WTC11 (cell line): ENCODE data around the gene RHBDD3. TPM values are rescaled to one million over a fixed set of nuclear protein-coding genes. Genes with fewer than 3 reads are reported as not detected.

ENCODE experiments used
- ATAC-seq: fragments of 200-7000 bp; cut with Tn5 transposase; 2 replicates; pipeline ENCODE4 v1.10.0; 2021; ENCODE audit warnings: mild to moderate bottlenecking, moderate library complexity
- CTCF ChIA-PET: fragments of 300-600 bp; sonication (Branson Sonifier 250); formaldehyde crosslinking; loops from one replicate; lab custom pipeline; 2021; ENCODE audit warnings: antibody characterized with exemption; lab: Charles Lee
- POLR2A ChIA-PET: fragments of 350-600 bp; sonication (Branson Sonifier 250); formaldehyde crosslinking; loops from one replicate; lab custom pipeline; 2021; ENCODE audit warnings: antibody characterized with exemption; lab: Charles Lee
- DNase-seq: peaks from one replicate; pipeline ENCODE4 v3.0.0; 2021; ENCODE audit warnings: low spot score
- H3K27ac Mint-ChIP-seq: 2 replicates; pipeline ENCODE4 v1.8.0; 2021; ENCODE audit warnings: mixed read lengths
- H3K27me3 Mint-ChIP-seq: 2 replicates; pipeline ENCODE4 v1.8.0; 2021; ENCODE audit warnings: low read depth, mild to moderate bottlenecking, moderate library complexity, mixed read lengths
- H3K36me3 Mint-ChIP-seq: 2 replicates; pipeline ENCODE4 v1.8.0; 2021; ENCODE audit warnings: mixed read lengths
- H3K4me1 Mint-ChIP-seq: 2 replicates; pipeline ENCODE4 v1.8.0; 2022; ENCODE audit warnings: mixed read lengths
- H3K4me3 Mint-ChIP-seq: 2 replicates; pipeline ENCODE4 v1.8.0; 2021; ENCODE audit warnings: mild to moderate bottlenecking, moderate library complexity, mixed read lengths
- H3K9me3 Mint-ChIP-seq: 2 replicates; pipeline ENCODE4 v1.8.0; 2021; ENCODE audit warnings: mixed read lengths
- ELF4 ChIP-seq: sonication (generic); formaldehyde crosslinking; IDR thresholded peaks from 2 replicates; pipeline ENCODE4 v1.8.1; 2022; ENCODE audit warnings: low read depth, mild to moderate bottlenecking, moderate library complexity, missing genetic modification reagents
- FOXK1 ChIP-seq: sonication (generic); formaldehyde crosslinking; IDR thresholded peaks from 2 replicates; pipeline ENCODE4 v1.8.0; 2022; ENCODE audit warnings: mild to moderate bottlenecking, moderate library complexity, missing genetic modification reagents
- FOXP1 ChIP-seq: sonication (generic); formaldehyde crosslinking; IDR thresholded peaks from 2 replicates; pipeline ENCODE4 v1.8.0; 2022; ENCODE audit warnings: missing genetic modification reagents, mild to moderate bottlenecking, moderate library complexity, borderline replicate concordance
- IRF2 ChIP-seq: sonication (generic); formaldehyde crosslinking; IDR thresholded peaks from 2 replicates; pipeline ENCODE4 v1.8.0; 2022; ENCODE audit warnings: low read depth, missing genetic modification reagents, borderline replicate concordance
- MYBL2 ChIP-seq: sonication (generic); formaldehyde crosslinking; IDR thresholded peaks from 2 replicates; pipeline ENCODE4 v1.8.1; 2023; ENCODE audit warnings: mild to moderate bottlenecking, moderate library complexity, missing genetic modification reagents
- NFATC4 ChIP-seq: fragments of 250-450 bp; sonication (Bioruptor Pico); IDR thresholded peaks from 2 replicates; pipeline ENCODE4 v1.9.0; 2021; ENCODE audit warnings: mild to moderate bottlenecking
- NFYB ChIP-seq: sonication (generic); formaldehyde crosslinking; conservative IDR thresholded peaks from 2 replicates; pipeline ENCODE4 v1.8.0; 2022; ENCODE audit warnings: low read depth, missing genetic modification reagents
- TEAD4 ChIP-seq: sonication (generic); formaldehyde crosslinking; IDR thresholded peaks from 2 replicates; pipeline ENCODE4 v1.8.0; 2022; ENCODE audit warnings: mild to moderate bottlenecking, missing genetic modification reagents
- ZNF138 ChIP-seq: sonication (generic); formaldehyde crosslinking; conservative IDR thresholded peaks from 2 replicates; pipeline ENCODE4 v1.8.1; 2022; ENCODE audit warnings: mild to moderate bottlenecking, moderate library complexity, missing genetic modification reagents
- total RNA-seq: library from RNA; stranded (reverse); gene quantifications from 3 replicates; pipeline ENCODE4 v1.2.3, GENCODE V29; 2021
- TF ChIP-seq, protein P1 (sequence below): sonication (generic); formaldehyde crosslinking; conservative IDR thresholded peaks from 2 replicates; pipeline ENCODE4 v1.8.1; 2023; ENCODE audit warnings: mild to moderate bottlenecking, low read depth, missing genetic modification reagents, moderate library complexity

Gene RHBDD3
- total RNA-seq, 1 experiment from 2014 or later: 77.9 TPM

DNA sequence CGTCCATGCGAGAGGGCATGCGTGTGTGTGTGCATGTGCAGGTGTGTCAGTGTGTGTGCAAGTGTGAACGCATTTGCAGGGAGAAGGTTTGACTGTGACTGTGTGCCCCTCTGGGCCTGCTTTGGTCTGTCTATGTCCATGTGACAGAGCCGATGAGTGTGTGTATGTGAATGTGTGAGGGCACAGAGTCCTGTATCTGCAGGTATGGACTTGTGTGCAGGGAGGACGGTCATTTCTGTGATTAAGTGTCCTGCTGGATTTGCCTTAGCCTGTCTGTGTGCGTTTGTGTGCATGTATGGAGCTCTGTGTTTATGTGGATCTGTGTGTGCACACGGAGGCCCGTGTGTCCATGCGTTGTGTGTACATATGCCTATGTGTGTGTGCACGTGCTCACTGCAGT, 56.7 kb downstream of the RHBDD3 start:
- DNase-seq: no peak
- ATAC-seq: no peak
- H3K4me3 Mint-ChIP-seq: no peak overlapping the region
- H3K27ac Mint-ChIP-seq: peak overlapping the region; percentile 67
- peaks cover 26% of the 10 kb centered on the region for H3K4me1 Mint-ChIP-seq
- no peaks in the 10 kb centered on the region; the same call in 1 of the 2 replicates for H3K27me3 Mint-ChIP-seq
- ChIA-PET POLR2A (no interaction called here), CTCF (interaction anchor here (1.9 to 3.2 kb wide), 2 partner anchors 34 to 57 kb away, joined by 5 to 17 read pairs; no protein-coding TSS in a partner anchor)
- no peaks in the 10 kb centered on the region for H3K36me3 Mint-ChIP-seq
- TF ChIP-seq MYBL2 (CRISPR knock-in tag): no peak
- TF ChIP-seq NFATC4 (CRISPR knock-in tag): no peak
- TF ChIP-seq TEAD4 (CRISPR knock-in tag): no peak
- TF ChIP-seq FOXK1: no peak
- TF ChIP-seq FOXP1 (CRISPR knock-in tag): no peak
- no peak for TF ChIP-seq ELF4 (CRISPR knock-in tag)
- TF ChIP-seq ZNF138 (CRISPR knock-in tag): no peak
- TF ChIP-seq, protein P1, sequence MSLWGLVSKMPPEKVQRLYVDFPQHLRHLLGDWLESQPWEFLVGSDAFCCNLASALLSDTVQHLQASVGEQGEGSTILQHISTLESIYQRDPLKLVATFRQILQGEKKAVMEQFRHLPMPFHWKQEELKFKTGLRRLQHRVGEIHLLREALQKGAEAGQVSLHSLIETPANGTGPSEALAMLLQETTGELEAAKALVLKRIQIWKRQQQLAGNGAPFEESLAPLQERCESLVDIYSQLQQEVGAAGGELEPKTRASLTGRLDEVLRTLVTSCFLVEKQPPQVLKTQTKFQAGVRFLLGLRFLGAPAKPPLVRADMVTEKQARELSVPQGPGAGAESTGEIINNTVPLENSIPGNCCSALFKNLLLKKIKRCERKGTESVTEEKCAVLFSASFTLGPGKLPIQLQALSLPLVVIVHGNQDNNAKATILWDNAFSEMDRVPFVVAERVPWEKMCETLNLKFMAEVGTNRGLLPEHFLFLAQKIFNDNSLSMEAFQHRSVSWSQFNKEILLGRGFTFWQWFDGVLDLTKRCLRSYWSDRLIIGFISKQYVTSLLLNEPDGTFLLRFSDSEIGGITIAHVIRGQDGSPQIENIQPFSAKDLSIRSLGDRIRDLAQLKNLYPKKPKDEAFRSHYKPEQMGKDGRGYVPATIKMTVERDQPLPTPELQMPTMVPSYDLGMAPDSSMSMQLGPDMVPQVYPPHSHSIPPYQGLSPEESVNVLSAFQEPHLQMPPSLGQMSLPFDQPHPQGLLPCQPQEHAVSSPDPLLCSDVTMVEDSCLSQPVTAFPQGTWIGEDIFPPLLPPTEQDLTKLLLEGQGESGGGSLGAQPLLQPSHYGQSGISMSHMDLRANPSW (CRISPR knock-in tag): no peak
- TF ChIP-seq IRF2: no peak
- TF ChIP-seq NFYB (CRISPR knock-in tag): no peak
- H3K9me3 Mint-ChIP-seq: no peaks in the 10 kb centered on the region

Other genes with a start within 250 kb of the RHBDD3 start
- gene C22orf31, start 206.2 kb downstream of the RHBDD3 start, total RNA-seq: not detected in 3 replicates
- gene KREMEN1, start 194.9 kb downstream of the RHBDD3 start, total RNA-seq: 4.1 to 5.8 TPM (median 5.4 TPM) in 3 replicates
- 6.0 to 8.6 TPM (median 6.1 TPM) in 3 replicates for gene EMID1, start 62.1 kb downstream of the RHBDD3 start, total RNA-seq
- 377 to 400 TPM (median 384 TPM) in 3 replicates for gene EWSR1, start 287 bp upstream of the RHBDD3 start, total RNA-seq
- gene GAS2L1, start 38.7 kb upstream of the RHBDD3 start, total RNA-seq: 15.3 to 19.9 TPM (median 15.6 TPM) in 3 replicates
- gene RASL10A, start 47.7 kb upstream of the RHBDD3 start, total RNA-seq: 1.1 to 1.6 TPM (median 1.6 TPM) in 3 replicates
- gene AP1B1, start 120.6 kb upstream of the RHBDD3 start, total RNA-seq: 68.9 to 77.9 TPM (median 71.6 TPM) in 3 replicates
- gene RFPL1, start 170.6 kb upstream of the RHBDD3 start, total RNA-seq: not detected in 3 replicates
- gene NEFH, start 212.2 kb upstream of the RHBDD3 start, total RNA-seq: 2.6 to 3.7 TPM (median 3.7 TPM) in 3 replicates